SK-N-SH (cell line): Measurements from ENCODE around the gene MRPL53. TPM values are rescaled to one million over a fixed set of nuclear protein-coding genes. Genes with fewer than 3 reads are reported as not detected.

Experiments
- CTCF ChIA-PET: fragments of 300-600, 350-600 bp; formaldehyde crosslinking; extraction: SDS; loops from one replicate; lab custom pipeline; 2021; lab: Yijun Ruan, JAX
- POLR2A ChIA-PET: fragments of 350-600 bp; sonication (Branson Sonifier 250); formaldehyde crosslinking; extraction: SDS; loops from one replicate; lab custom pipeline; 2020; ENCODE audit warnings: antibody characterized with exemption, inconsistent platforms; lab: Yijun Ruan, JAX
- DNase-seq: peaks from one replicate; pipeline ENCODE4 v3.0.0; 2012
- H2AFZ ChIP-seq: fragments of 200-600 bp; sonication (generic); 2 replicates; pipeline ENCODE4 v1.8.1; 2016; ENCODE audit warnings: antibody characterized with exemption, mild to moderate bottlenecking, low read depth
- H3F3A ChIP-seq: fragments of 200-600 bp; sonication (generic); replicated peaks from 2 replicates; pipeline ENCODE3; 2016; ENCODE audit warnings: antibody characterized with exemption, mild to moderate bottlenecking; ENCODE audit not compliant: insufficient read depth
- H3K27ac ChIP-seq, 2 experiments: fragments of 200-500 bp in 1 of 2; fragments of 200-600 bp in 1 of 2; sonication (Bioruptor generic) in 1 of 2; sonication (generic), shearing (Covaris generic) in 1 of 2; 2 replicates each; pipeline versions ENCODE4 v1.5.1 to v1.6.1; 2014 to 2016; ENCODE audit warnings: low read depth in 2 of 2, inconsistent platforms in 1 of 2, low read length in 1 of 2, mild to moderate bottlenecking in 1 of 2, mixed read lengths in 1 of 2
- H3K27me3 ChIP-seq: fragments of 200-600 bp; sonication (generic), shearing (Covaris generic); 2 replicates; pipeline ENCODE4 v1.6.1; 2016; ENCODE audit warnings: mixed run types; ENCODE audit not compliant: insufficient read depth
- H3K36me3 ChIP-seq, 2 experiments: fragments of 200-500 bp in 1 of 2; fragments of 200-600 bp in 1 of 2; sonication (Bioruptor generic) in 1 of 2; sonication (generic) in 1 of 2; replicated peaks in 1 of 2; 2 replicates each; pipeline versions ENCODE3 to v1.5.1; 2014 to 2016; ENCODE audit warnings: low read length in 1 of 2, mild to moderate bottlenecking in 1 of 2; ENCODE audit not compliant: insufficient read depth in 2 of 2, control insufficient read depth in 1 of 2
- H3K4me1 ChIP-seq, 2 experiments: fragments of 200-500 bp in 1 of 2; fragments of 200-600 bp in 1 of 2; sonication (Bioruptor generic) in 1 of 2; sonication (generic), shearing (Covaris generic) in 1 of 2; 2 replicates each; pipeline versions ENCODE4 v1.5.1 to v1.6.1; 2014 to 2016; ENCODE audit warnings: low read depth in 1 of 2, low read length in 1 of 2, mixed run types in 1 of 2; ENCODE audit not compliant: insufficient read depth in 2 of 2, control insufficient read depth in 1 of 2
- H3K4me2 ChIP-seq: fragments of 200-600 bp; sonication (generic), shearing (Covaris generic); 2 replicates; pipeline ENCODE4 v1.6.1; 2017; ENCODE audit warnings: mixed run types
- H3K4me3 ChIP-seq, 2 experiments: fragments of 200-500 bp in 1 of 2; fragments of 200-600 bp in 1 of 2; sonication (Bioruptor generic) in 1 of 2; sonication (generic), shearing (Covaris generic) in 1 of 2; 2 replicates each; pipeline versions ENCODE4 v1.5.1 to v1.8.1; 2014 to 2016; ENCODE audit warnings: low read depth in 2 of 2, inconsistent platforms in 1 of 2, low read length in 1 of 2, mild to moderate bottlenecking in 1 of 2, mixed read lengths in 1 of 2, moderate library complexity in 1 of 2
- H3K79me2 ChIP-seq: fragments of 200-600 bp; sonication (generic); 2 replicates; pipeline ENCODE4 v1.8.1; 2017; ENCODE audit warnings: mild to moderate bottlenecking; ENCODE audit not compliant: insufficient read depth
- H3K9ac ChIP-seq: fragments of 200-600 bp; sonication (generic); 2 replicates; pipeline ENCODE4 v1.6.1; 2017; ENCODE audit warnings: mixed run types
- H3K9me2 ChIP-seq: fragments of 200-600 bp; sonication (generic); 2 replicates; pipeline ENCODE4 v1.6.1; 2017; ENCODE audit warnings: mixed run types
- H3K9me3 ChIP-seq: fragments of 200-600 bp; sonication (generic); 2 replicates; pipeline ENCODE4 v1.6.1; 2017; ENCODE audit warnings: mixed run types, mild to moderate bottlenecking, moderate library complexity
- H4K20me1 ChIP-seq: fragments of 200-600 bp; sonication (generic); 2 replicates; pipeline ENCODE4 v1.6.1; 2017; ENCODE audit warnings: mild to moderate bottlenecking, mixed run types; ENCODE audit not compliant: insufficient read depth
- CHD2 ChIP-seq: fragments of 150-350 bp; IDR thresholded peaks from 2 replicates; pipeline ENCODE4 v1.6.1; 2018; ENCODE audit warnings: low read length; ENCODE audit not compliant: partially characterized antibody
- ELF1 ChIP-seq: IDR thresholded peaks from 2 replicates; pipeline ENCODE4 v1.4.0; 2012
- EP300 ChIP-seq, 2 experiments: IDR thresholded peaks; 2 replicates each; pipeline versions ENCODE4 v1.4.0 to v1.6.1; 2012; ENCODE audit warnings: borderline replicate concordance in 1 of 2, low read depth in 1 of 2, low read length in 1 of 2
- FOSL2 ChIP-seq: IDR thresholded peaks from 2 replicates; pipeline ENCODE4 v1.4.0; 2012; ENCODE audit warnings: low read depth, mild to moderate bottlenecking, moderate library complexity, borderline replicate concordance
- FOXJ3 ChIP-seq: sonication (generic); formaldehyde crosslinking; IDR thresholded peaks from 2 replicates; pipeline ENCODE4 v1.5.1; 2020; ENCODE audit warnings: mild to moderate bottlenecking, missing genetic modification reagents
- GATA2 ChIP-seq: sonication (generic); formaldehyde crosslinking; IDR thresholded peaks from 2 replicates; pipeline ENCODE4 v1.5.0; 2020; ENCODE audit warnings: mild to moderate bottlenecking, missing genetic modification reagents
- MEF2A ChIP-seq: IDR thresholded peaks from 2 replicates; pipeline ENCODE4 v1.4.0; 2012; ENCODE audit warnings: low read depth, borderline replicate concordance
- MXI1 ChIP-seq: IDR thresholded peaks from 2 replicates; pipeline ENCODE4 v1.6.1; 2012; ENCODE audit warnings: mild to moderate bottlenecking, low read depth, low read length, improper control_type of control experiment
- NFIC ChIP-seq: IDR thresholded peaks from 2 replicates; pipeline ENCODE4 v1.4.0; 2012; ENCODE audit warnings: borderline replicate concordance
- POLR2AphosphoS5 ChIP-seq: IDR thresholded peaks from 2 replicates; pipeline ENCODE4 v1.6.1; 2012; ENCODE audit warnings: low read depth, low read length
- RAD21 ChIP-seq: IDR thresholded peaks from 2 replicates; pipeline ENCODE4 v1.6.1; 2012; ENCODE audit warnings: mild to moderate bottlenecking, low read length
- RFX5 ChIP-seq: IDR thresholded peaks from 2 replicates; pipeline ENCODE4 v1.6.1; 2012; ENCODE audit warnings: mild to moderate bottlenecking, improper control_type of control experiment, low read length
- RXRA ChIP-seq: IDR thresholded peaks from 2 replicates; pipeline ENCODE4 v1.4.0; 2012; ENCODE audit warnings: low read depth, mild to moderate bottlenecking, borderline replicate concordance
- SIN3A ChIP-seq: IDR thresholded peaks from 2 replicates; pipeline ENCODE4 v1.6.1; 2012; ENCODE audit warnings: low read depth, mild to moderate bottlenecking, low read length, moderate library complexity, borderline replicate concordance
- TAF1 ChIP-seq: IDR thresholded peaks from 2 replicates; pipeline ENCODE4 v1.6.1; 2012; ENCODE audit warnings: low read depth, mild to moderate bottlenecking, low read length, moderate library complexity, borderline replicate concordance
- TEAD4 ChIP-seq: IDR thresholded peaks from 2 replicates; pipeline ENCODE4 v1.4.0; 2012; ENCODE audit warnings: mild to moderate bottlenecking, borderline replicate concordance; ENCODE audit not compliant: insufficient read depth
- YY1 ChIP-seq: IDR thresholded peaks from 2 replicates; pipeline ENCODE4 v1.4.0; 2012; ENCODE audit warnings: low read depth, mild to moderate bottlenecking
- WGBS: methylation state at CpG from one replicate; pipeline ENCODE4 v1.1.6; 2017; ENCODE audit warnings: low lambda C conversion rate; 5-methylcytosine and 5-hydroxymethylcytosine counted together
- polyA plus RNA-seq, 3 experiments: library from polyadenylated mRNA; depleted of rRNA; stranded (reverse); fragments of >200 nt; gene quantifications; 2 replicates each; pipeline ENCODE4 v1.2.3, GENCODE V29; 2012
- TF ChIP-seq, protein P1 (sequence below): fragments of 200-600 bp; sonication (generic); IDR thresholded peaks from 2 replicates; pipeline ENCODE4 v1.6.1; 2017; ENCODE audit warnings: antibody characterized with exemption, mild to moderate bottlenecking, moderate library complexity
- TF ChIP-seq, protein P2 (sequence below): IDR thresholded peaks from 2 replicates; pipeline ENCODE4 v1.4.0; 2012; ENCODE audit warnings: low read depth, borderline replicate concordance

Gene MRPL53
- polyA plus RNA-seq, 1 of the 3 experiments (the other 2 are of a cell fraction) = 95.0 TPM

DNA sequence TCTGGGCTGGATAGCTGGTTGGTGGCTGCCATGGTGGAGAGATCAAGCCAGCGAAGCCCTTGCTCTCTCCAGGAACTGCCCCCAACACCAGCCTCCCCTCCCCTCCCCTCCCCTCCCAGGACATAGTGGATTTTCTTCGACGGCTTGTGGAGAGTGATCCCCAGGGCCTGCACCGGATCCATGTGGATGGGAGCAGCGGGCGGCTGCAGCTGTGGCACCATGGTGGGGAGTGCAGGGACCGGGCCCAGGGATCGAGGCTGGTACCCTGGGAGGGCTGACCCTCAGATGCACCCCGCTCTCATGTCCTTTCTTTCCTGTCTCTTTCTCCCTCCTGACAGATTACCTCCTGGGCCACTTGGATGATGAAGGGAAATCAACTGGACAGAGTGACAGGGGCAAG is 17.4 kb upstream of the MRPL53 start:
- H3K9me3 ChIP-seq = no peaks in the 10 kb centered on the region
- ChIA-PET CTCF (interaction anchor here (0.6 to 3.0 kb wide), 4 partner anchors 9 to 97 kb away, joined by 3 to 13 read pairs (median 4); partner anchors contain the start of gene PCGF1), POLR2A (interaction anchor here (1.0 kb wide), 1 partner anchor 16 kb away, joined by 3 read pairs; no protein-coding TSS in a partner anchor)
- no peaks in the 10 kb centered on the region for H3K27me3 ChIP-seq
- H4K20me1 ChIP-seq = no peaks in the 10 kb centered on the region
- no peak overlapping the region for H3K27ac ChIP-seq
- no peak overlapping the region for H3K4me2 ChIP-seq
- H2AFZ ChIP-seq = no peak overlapping the region
- no peak overlapping the region for H3K9ac ChIP-seq
- TF ChIP-seq FOXJ3 (CRISPR knock-in tag) = no peak
- no peak for TF ChIP-seq RAD21
- TF ChIP-seq GATA2 (CRISPR knock-in tag) = no peak
- no peak for TF ChIP-seq RXRA
- no peak for TF ChIP-seq NFIC
- TF ChIP-seq FOSL2 = no peak
- TF ChIP-seq RFX5 = no peak
- no peak for TF ChIP-seq MEF2A
- no peak for TF ChIP-seq CHD2
- TF ChIP-seq EP300 (IDR thresholded peaks at IDR 0.05; ENCODE audit: borderline replicate concordance in 1 of 2, low read depth in 1 of 2, low read length in 1 of 2) = no peak
- no peak for TF ChIP-seq SIN3A
- no peak for TF ChIP-seq TAF1
- TF ChIP-seq, protein P1, sequence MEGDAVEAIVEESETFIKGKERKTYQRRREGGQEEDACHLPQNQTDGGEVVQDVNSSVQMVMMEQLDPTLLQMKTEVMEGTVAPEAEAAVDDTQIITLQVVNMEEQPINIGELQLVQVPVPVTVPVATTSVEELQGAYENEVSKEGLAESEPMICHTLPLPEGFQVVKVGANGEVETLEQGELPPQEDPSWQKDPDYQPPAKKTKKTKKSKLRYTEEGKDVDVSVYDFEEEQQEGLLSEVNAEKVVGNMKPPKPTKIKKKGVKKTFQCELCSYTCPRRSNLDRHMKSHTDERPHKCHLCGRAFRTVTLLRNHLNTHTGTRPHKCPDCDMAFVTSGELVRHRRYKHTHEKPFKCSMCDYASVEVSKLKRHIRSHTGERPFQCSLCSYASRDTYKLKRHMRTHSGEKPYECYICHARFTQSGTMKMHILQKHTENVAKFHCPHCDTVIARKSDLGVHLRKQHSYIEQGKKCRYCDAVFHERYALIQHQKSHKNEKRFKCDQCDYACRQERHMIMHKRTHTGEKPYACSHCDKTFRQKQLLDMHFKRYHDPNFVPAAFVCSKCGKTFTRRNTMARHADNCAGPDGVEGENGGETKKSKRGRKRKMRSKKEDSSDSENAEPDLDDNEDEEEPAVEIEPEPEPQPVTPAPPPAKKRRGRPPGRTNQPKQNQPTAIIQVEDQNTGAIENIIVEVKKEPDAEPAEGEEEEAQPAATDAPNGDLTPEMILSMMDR = no peak
- H3K9me2 ChIP-seq = no peaks in the 10 kb centered on the region
- peaks cover 6 to 49% of the 10 kb centered on the region in 2 experiments for H3K36me3 ChIP-seq
- no peak for DNase-seq
- H3K79me2 ChIP-seq = peaks cover 17% of the 10 kb centered on the region
- no peak overlapping the region for H3K4me3 ChIP-seq
- WGBS = 96% methylated on average over 6 of the region's 9 CpGs
- H3F3A ChIP-seq = no peaks in the 10 kb centered on the region
- no peaks in the 10 kb centered on the region for H3K4me1 ChIP-seq

DNA sequence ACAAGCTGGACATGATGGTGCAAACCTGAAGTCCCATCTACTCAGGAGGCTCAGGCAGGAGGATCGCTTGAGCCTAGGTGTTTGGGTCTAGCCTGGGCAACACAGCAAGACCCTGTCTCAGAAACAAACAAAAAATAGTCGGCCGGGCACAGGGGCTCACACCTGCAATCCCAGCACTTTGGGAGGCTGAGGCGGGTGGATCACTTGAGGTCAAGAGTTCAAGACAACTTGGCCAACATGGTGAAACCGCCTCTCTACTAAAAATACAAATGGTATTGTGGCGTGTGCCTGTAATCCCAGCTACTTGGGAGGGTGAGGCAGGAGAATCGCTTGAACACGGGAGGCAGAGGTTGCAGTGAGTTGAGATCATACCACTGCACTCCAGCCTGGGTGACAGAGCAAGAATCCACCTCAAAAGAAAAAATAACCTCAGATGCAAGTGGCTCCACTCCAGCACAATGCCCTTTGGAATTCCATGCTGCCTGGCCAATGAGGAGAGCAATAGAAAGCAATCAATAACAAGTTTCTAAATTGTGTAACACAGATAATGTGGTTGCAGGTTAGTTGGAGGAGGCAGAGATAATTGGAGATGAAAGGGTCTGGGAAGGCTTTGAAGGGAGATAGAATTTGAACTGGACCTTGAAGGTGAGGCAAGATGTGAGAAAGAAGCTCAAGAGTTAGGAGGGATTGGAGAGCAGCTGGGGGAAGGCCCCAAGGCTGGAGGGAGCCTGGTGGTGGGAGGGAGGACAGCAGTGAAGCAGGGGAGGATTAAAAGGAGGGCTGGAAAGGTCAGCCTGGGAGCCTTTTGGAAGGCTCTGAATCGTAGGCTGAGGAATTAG is 16.4 kb upstream of the MRPL53 start:
- no peak overlapping the region for H3K27ac ChIP-seq

More for the DNA sequence above, 16.4 kb upstream of the MRPL53 start:
- Histone ChIP-seq H2AFZ (no peak overlapping the region), H3F3A (no peaks in the 10 kb centered on the region), H3K9me2 (no peaks in the 10 kb centered on the region), H3K36me3 (peaks cover 6 to 43% of the 10 kb centered on the region in 2 experiments), H3K27me3 (no peaks in the 10 kb centered on the region), H3K9me3 (no peaks in the 10 kb centered on the region), H4K20me1 (no peaks in the 10 kb centered on the region), H3K4me1 (peaks cover 0 to 2% of the 10 kb centered on the region in 2 experiments; a peak in 2 of 4 replicates), H3K79me2 (peaks cover 28% of the 10 kb centered on the region), H3K4me2 (no peak overlapping the region), H3K4me3 (no peak overlapping the region), H3K9ac (no peak overlapping the region)
- ChIA-PET POLR2A (interaction anchor here (1.0 kb wide), 1 partner anchor 17 kb away, joined by 3 read pairs; no protein-coding TSS in a partner anchor), CTCF (interaction anchor here (0.6 to 3.0 kb wide), 4 partner anchors 18 to 98 kb away, joined by 3 to 13 read pairs (median 4); partner anchors contain the start of gene PCGF1)
- WGBS = 88% methylated on average over 9 of the region's 9 CpGs
- TF ChIP-seq, protein P2, sequence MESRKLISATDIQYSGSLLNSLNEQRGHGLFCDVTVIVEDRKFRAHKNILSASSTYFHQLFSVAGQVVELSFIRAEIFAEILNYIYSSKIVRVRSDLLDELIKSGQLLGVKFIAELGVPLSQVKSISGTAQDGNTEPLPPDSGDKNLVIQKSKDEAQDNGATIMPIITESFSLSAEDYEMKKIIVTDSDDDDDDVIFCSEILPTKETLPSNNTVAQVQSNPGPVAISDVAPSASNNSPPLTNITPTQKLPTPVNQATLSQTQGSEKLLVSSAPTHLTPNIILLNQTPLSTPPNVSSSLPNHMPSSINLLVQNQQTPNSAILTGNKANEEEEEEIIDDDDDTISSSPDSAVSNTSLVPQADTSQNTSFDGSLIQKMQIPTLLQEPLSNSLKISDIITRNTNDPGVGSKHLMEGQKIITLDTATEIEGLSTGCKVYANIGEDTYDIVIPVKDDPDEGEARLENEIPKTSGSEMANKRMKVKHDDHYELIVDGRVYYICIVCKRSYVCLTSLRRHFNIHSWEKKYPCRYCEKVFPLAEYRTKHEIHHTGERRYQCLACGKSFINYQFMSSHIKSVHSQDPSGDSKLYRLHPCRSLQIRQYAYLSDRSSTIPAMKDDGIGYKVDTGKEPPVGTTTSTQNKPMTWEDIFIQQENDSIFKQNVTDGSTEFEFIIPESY = no peak
- TF ChIP-seq SIN3A (no peak), MEF2A (no peak), NFIC (no peak), YY1 (no peak), GATA2 (CRISPR knock-in tag) (no peak), ELF1 (no peak), TEAD4 (no peak), POLR2AphosphoS5 (no peak), MXI1 (no peak)
- TF ChIP-seq, protein P1 = no peak
- no peak for DNase-seq
